MM.1S (cell line): Measurements from ENCODE around the gene PTP4A2.

ENCODE experiments used
- EZH2phosphoT487 ChIP-seq: fragments of 300-600 bp; sonication (generic); IDR thresholded peaks from 2 replicates; pipeline ENCODE4 v1.6.1; 2018; ENCODE audit warnings: antibody characterized with exemption, low read length
- TF ChIP-seq, protein P1 (sequence below): fragments of 300-600 bp; sonication (generic); IDR thresholded peaks from 2 replicates; pipeline ENCODE4 v1.5.1; 2016; ENCODE audit warnings: antibody characterized with exemption, low read length, mixed read lengths

DNA sequence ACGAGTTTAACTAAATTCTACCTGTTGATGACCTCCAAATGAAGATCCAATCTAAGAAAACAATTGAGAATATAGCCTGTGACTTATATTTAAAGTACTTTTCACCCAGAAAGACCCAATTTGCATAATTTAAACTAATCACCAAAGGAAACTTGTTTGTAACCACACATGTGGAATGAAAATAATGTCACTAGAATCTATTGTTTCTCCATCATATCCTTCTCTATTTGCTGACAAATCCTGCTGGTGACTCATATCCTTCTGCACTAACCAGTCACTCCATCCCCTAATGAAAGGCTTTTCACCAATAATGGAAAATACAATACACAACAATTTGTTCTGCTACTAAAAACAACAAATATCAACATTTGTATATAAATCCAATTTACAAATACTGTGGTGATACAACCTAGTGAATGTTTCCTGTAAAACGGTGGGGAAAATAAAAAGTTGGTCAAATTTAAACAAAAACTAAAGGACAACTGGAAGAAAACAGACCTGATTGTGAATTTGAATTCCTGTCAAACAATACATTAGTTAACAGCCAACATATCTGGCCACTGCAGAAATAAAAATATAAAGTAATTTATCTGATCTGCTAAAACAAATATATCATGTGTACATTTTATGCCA is 6.5 kb downstream of the PTP4A2 start:
- TF ChIP-seq, protein P1, sequence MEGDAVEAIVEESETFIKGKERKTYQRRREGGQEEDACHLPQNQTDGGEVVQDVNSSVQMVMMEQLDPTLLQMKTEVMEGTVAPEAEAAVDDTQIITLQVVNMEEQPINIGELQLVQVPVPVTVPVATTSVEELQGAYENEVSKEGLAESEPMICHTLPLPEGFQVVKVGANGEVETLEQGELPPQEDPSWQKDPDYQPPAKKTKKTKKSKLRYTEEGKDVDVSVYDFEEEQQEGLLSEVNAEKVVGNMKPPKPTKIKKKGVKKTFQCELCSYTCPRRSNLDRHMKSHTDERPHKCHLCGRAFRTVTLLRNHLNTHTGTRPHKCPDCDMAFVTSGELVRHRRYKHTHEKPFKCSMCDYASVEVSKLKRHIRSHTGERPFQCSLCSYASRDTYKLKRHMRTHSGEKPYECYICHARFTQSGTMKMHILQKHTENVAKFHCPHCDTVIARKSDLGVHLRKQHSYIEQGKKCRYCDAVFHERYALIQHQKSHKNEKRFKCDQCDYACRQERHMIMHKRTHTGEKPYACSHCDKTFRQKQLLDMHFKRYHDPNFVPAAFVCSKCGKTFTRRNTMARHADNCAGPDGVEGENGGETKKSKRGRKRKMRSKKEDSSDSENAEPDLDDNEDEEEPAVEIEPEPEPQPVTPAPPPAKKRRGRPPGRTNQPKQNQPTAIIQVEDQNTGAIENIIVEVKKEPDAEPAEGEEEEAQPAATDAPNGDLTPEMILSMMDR, result no peak
- TF ChIP-seq EZH2phosphoT487, result no peak
